Measurements from ENCODE around the gene FLRT1. TPM values are rescaled to one million over a fixed set of nuclear protein-coding genes. Genes with fewer than 3 reads are reported as not detected.
A peak's percentile ranks its signal among the peaks of the same experiment; 100 is the strongest.

FLRT1 gene
- total RNA-seq, 2 donors from 2014 or later: not detected

GRCh38 chr11:64021757-64022093, 14.0 kb upstream of the FLRT1 start:
- Histone ChIP-seq H3K9me3 (ENCODE audit: control insufficient read depth, low read length) (no peaks in the 10 kb centered on the region), H3K36me3 (ENCODE audit: control insufficient read depth, insufficient read depth, low read length) (no peaks in the 10 kb centered on the region), H3K27me3 (ENCODE audit: control insufficient read depth, insufficient read depth, low read length, poor library complexity, severe bottlenecking) (no peaks in the 10 kb centered on the region), H3K27ac (ENCODE audit: low read depth, low read length) (no peak overlapping the region), H3K9ac (ENCODE audit: extremely low read depth, low read length, poor library complexity, severe bottlenecking) (no peak overlapping the region), H3K4me1 (ENCODE audit: control insufficient read depth, insufficient read depth, low read length) (peaks cover 3% of the 10 kb centered on the region), H3K4me3 (ENCODE audit: low read length) (no peak overlapping the region)
- no peaks in the 10 kb centered on the region for H3K36me3 Mint-ChIP-seq (ENCODE audit: low read depth)
- H3K27ac Mint-ChIP-seq: no peak overlapping the region
- TF ChIP-seq CTCF (conservative IDR thresholded peaks at IDR 0.05): no peak
- no peak overlapping the region for H3K4me3 Mint-ChIP-seq
- 26 to 51% methylated on average over 4 to 6 of the region's 10 CpGs for WGBS, 2 experiments (ENCODE audit: insufficient coverage in 1 of 2, insufficient read length in 1 of 2)
- H3K27me3 Mint-ChIP-seq (ENCODE audit: insufficient read depth): peaks cover 40% of the 10 kb centered on the region
- no peaks in the 10 kb centered on the region for H3K9me3 Mint-ChIP-seq
- DNase-seq: peak; percentile 80
- H3K4me1 Mint-ChIP-seq: peaks cover 18% of the 10 kb centered on the region

- Histone ChIP-seq H3K4me3 (ENCODE audit: low read length) (no peak overlapping the region), H3K9me3 (ENCODE audit: control insufficient read depth, low read length) (no peaks in the 10 kb centered on the region), H3K9ac (ENCODE audit: extremely low read depth, low read length, poor library complexity, severe bottlenecking) (no peak overlapping the region), H3K27me3 (ENCODE audit: control insufficient read depth, insufficient read depth, low read length, poor library complexity, severe bottlenecking) (no peaks in the 10 kb centered on the region), H3K27ac (ENCODE audit: low read depth, low read length) (no peak overlapping the region), H3K36me3 (ENCODE audit: control insufficient read depth, insufficient read depth, low read length) (no peaks in the 10 kb centered on the region), H3K4me1 (ENCODE audit: control insufficient read depth, insufficient read depth, low read length) (peaks cover 3% of the 10 kb centered on the region)
- Mint-ChIP-seq H3K9me3 (no peaks in the 10 kb centered on the region), H3K27me3 (ENCODE audit: insufficient read depth) (peaks cover 40% of the 10 kb centered on the region), H3K27ac (no peak overlapping the region), H3K4me3 (no peak overlapping the region), H3K36me3 (ENCODE audit: low read depth) (no peaks in the 10 kb centered on the region), H3K4me1 (peaks cover 23% of the 10 kb centered on the region)
- DNase-seq: no peak
- TF ChIP-seq CTCF (conservative IDR thresholded peaks at IDR 0.05): no peak
- WGBS, 2 experiments (ENCODE audit: insufficient coverage in 1 of 2, insufficient read length in 1 of 2): 73 to 86% methylated on average over 9 to 14 of the region's 14 CpGs
Measured at GRCh38 chr11:64022125-64022784, 13.5 kb upstream of the FLRT1 start.

GRCh38 chr11:64023712-64024710, 11.7 kb upstream of the FLRT1 start:
- no peak overlapping the region for H3K4me3 Mint-ChIP-seq
- no peaks in the 10 kb centered on the region for H3K9me3 Mint-ChIP-seq
- peaks cover 41% of the 10 kb centered on the region for H3K27me3 Mint-ChIP-seq (ENCODE audit: insufficient read depth)
- Histone ChIP-seq H3K27me3 (ENCODE audit: control insufficient read depth, insufficient read depth, low read length, poor library complexity, severe bottlenecking) (no peaks in the 10 kb centered on the region), H3K4me1 (ENCODE audit: control insufficient read depth, insufficient read depth, low read length) (peaks cover 10% of the 10 kb centered on the region), H3K27ac (ENCODE audit: low read depth, low read length) (no peak overlapping the region), H3K4me3 (ENCODE audit: low read length) (no peak overlapping the region), H3K9ac (ENCODE audit: extremely low read depth, low read length, poor library complexity, severe bottlenecking) (no peak overlapping the region), H3K36me3 (ENCODE audit: control insufficient read depth, insufficient read depth, low read length) (no peaks in the 10 kb centered on the region), H3K9me3 (ENCODE audit: control insufficient read depth, low read length) (no peaks in the 10 kb centered on the region)
- no peak for TF ChIP-seq CTCF (conservative IDR thresholded peaks at IDR 0.05)
- 85 to 89% methylated on average over 15 to 20 of the region's 20 CpGs for WGBS, 2 experiments (ENCODE audit: insufficient coverage in 1 of 2, insufficient read length in 1 of 2)
- no peak for DNase-seq
- peaks cover 27% of the 10 kb centered on the region for H3K4me1 Mint-ChIP-seq
- no peak overlapping the region for H3K27ac Mint-ChIP-seq
- no peaks in the 10 kb centered on the region for H3K36me3 Mint-ChIP-seq (ENCODE audit: low read depth)
